H9 (cell line): ENCODE measurements around the gene LRFN2. TPM values are rescaled to one million over a fixed set of nuclear protein-coding genes. Genes with fewer than 3 reads are reported as not detected.

Source experiments
- DNase-seq: peaks from one replicate; pipeline ENCODE4 v3.0.0-alpha.2; 2017
- H2AFZ ChIP-seq: one replicate; pipeline ENCODE4 v1.6.1; 2013; ENCODE audit warnings: mild to moderate bottlenecking, low read length, control low read depth, moderate library complexity
- H2AK5ac ChIP-seq: 2 replicates; pipeline ENCODE4 v1.6.1; 2013; ENCODE audit warnings: low read length, control low read depth, mixed read lengths; ENCODE audit not compliant: insufficient read length
- H2BK120ac ChIP-seq: one replicate; pipeline ENCODE4 v1.6.1; 2013; ENCODE audit warnings: low read depth, mild to moderate bottlenecking, low read length, control low read depth, inconsistent platforms; ENCODE audit not compliant: poor library complexity, severe bottlenecking
- H2BK12ac ChIP-seq: 2 replicates; pipeline ENCODE4 v1.6.1; 2013; ENCODE audit warnings: low read length, control low read depth, mixed read lengths, low read depth; ENCODE audit not compliant: insufficient read length
- H2BK15ac ChIP-seq: 2 replicates; pipeline ENCODE4 v1.6.1; 2013; ENCODE audit warnings: low read depth, low read length, control low read depth
- H2BK20ac ChIP-seq: one replicate; pipeline ENCODE4 v1.6.1; 2013; ENCODE audit warnings: low read depth, mild to moderate bottlenecking, low read length, control low read depth, inconsistent platforms; ENCODE audit not compliant: poor library complexity, severe bottlenecking
- H2BK5ac ChIP-seq: 2 replicates; pipeline ENCODE4 v1.6.1; 2013; ENCODE audit warnings: low read length, control low read depth, mixed read lengths; ENCODE audit not compliant: insufficient read length
- H3K14ac ChIP-seq: 2 replicates; pipeline ENCODE4 v1.6.1; 2013; ENCODE audit warnings: low read length, control low read depth; ENCODE audit not compliant: insufficient read depth
- H3K18ac ChIP-seq: 2 replicates; pipeline ENCODE4 v1.6.1; 2013; ENCODE audit warnings: low read depth, mild to moderate bottlenecking, mixed read lengths, low read length, control low read depth; ENCODE audit not compliant: insufficient read length
- H3K23ac ChIP-seq: 2 replicates; pipeline ENCODE4 v1.6.1; 2013; ENCODE audit warnings: low read length, control low read depth, mixed read lengths, low read depth; ENCODE audit not compliant: insufficient read length
- H3K23me2 ChIP-seq: 2 replicates; pipeline ENCODE4 v1.6.1; 2013; ENCODE audit warnings: low read depth, mild to moderate bottlenecking, mixed read lengths, low read length, control low read depth; ENCODE audit not compliant: insufficient read length, poor library complexity, severe bottlenecking
- H3K27ac ChIP-seq: 2 replicates; pipeline ENCODE4 v1.5.1; 2013; ENCODE audit warnings: low read length, control low read depth, mixed read lengths, low read depth; ENCODE audit not compliant: insufficient read length
- H3K27me3 ChIP-seq: 2 replicates; pipeline ENCODE4 v1.6.1; 2013; ENCODE audit warnings: low read length, control low read depth, inconsistent platforms; ENCODE audit not compliant: insufficient read depth
- H3K4ac ChIP-seq: 2 replicates; pipeline ENCODE4 v1.6.1; 2013; ENCODE audit warnings: low read depth, mild to moderate bottlenecking, control low read depth, inconsistent platforms, low read length, moderate library complexity
- H3K4me1 ChIP-seq: 2 replicates; pipeline ENCODE4 v1.6.1; 2013; ENCODE audit warnings: low read length, control low read depth, inconsistent platforms; ENCODE audit not compliant: insufficient read depth
- H3K4me2 ChIP-seq: 2 replicates; pipeline ENCODE4 v1.6.1; 2013; ENCODE audit warnings: low read length, control low read depth, mixed read lengths; ENCODE audit not compliant: insufficient read length, insufficient read depth
- H3K56ac ChIP-seq: 2 replicates; pipeline ENCODE4 v1.6.1; 2013; ENCODE audit warnings: low read depth, mild to moderate bottlenecking, mixed read lengths, low read length, control low read depth; ENCODE audit not compliant: insufficient read length
- H3K79me1 ChIP-seq: 2 replicates; pipeline ENCODE4 v1.6.1; 2013; ENCODE audit warnings: low read depth, mild to moderate bottlenecking, moderate library complexity, low read length, control low read depth, inconsistent platforms; ENCODE audit not compliant: insufficient read depth, poor library complexity, severe bottlenecking
- H3K79me2 ChIP-seq: 2 replicates; pipeline ENCODE4 v1.6.1; 2013; ENCODE audit warnings: low read length, control low read depth, inconsistent platforms; ENCODE audit not compliant: insufficient read depth
- H3K9ac ChIP-seq: 2 replicates; pipeline ENCODE4 v1.6.1; 2013; ENCODE audit warnings: low read length, control low read depth, mixed read lengths; ENCODE audit not compliant: insufficient read length; ENCODE audit errors: extremely low read depth
- H3K9me3 ChIP-seq: one replicate; pipeline ENCODE4 v1.6.1; 2013; ENCODE audit warnings: low read depth, low read length, inconsistent platforms; ENCODE audit not compliant: control insufficient read depth
- H3T11ph ChIP-seq: one replicate; pipeline ENCODE4 v1.6.1; 2013; ENCODE audit warnings: mild to moderate bottlenecking, low read length, control low read depth, inconsistent platforms
- H4K20me1 ChIP-seq: one replicate; pipeline ENCODE4 v1.6.1; 2013; ENCODE audit not compliant: control insufficient read depth, insufficient read length, insufficient read depth
- H4K5ac ChIP-seq: 2 replicates; pipeline ENCODE4 v1.6.1; 2013; ENCODE audit warnings: low read depth, mild to moderate bottlenecking, mixed read lengths, low read length, control low read depth; ENCODE audit not compliant: insufficient read length
- H4K8ac ChIP-seq: replicated peaks from 2 replicates; pipeline ENCODE4 v1.6.1; 2013; ENCODE audit warnings: low read length, control low read depth, mixed read lengths, low read depth; ENCODE audit not compliant: insufficient read length
- H4K91ac ChIP-seq: 2 replicates; pipeline ENCODE4 v1.6.1; 2013; ENCODE audit warnings: low read depth, mild to moderate bottlenecking, moderate library complexity, mixed read lengths, low read length, control low read depth; ENCODE audit not compliant: insufficient read length
- H3K27ac Mint-ChIP-seq, 3 experiments: 2 replicates in 2 of 3; 3 replicates in 1 of 3; pipeline ENCODE4 v1.8.0; 2020 to 2021; ENCODE audit warnings: mixed read lengths in 3 of 3, mild to moderate bottlenecking in 1 of 3, moderate library complexity in 1 of 3
- H3K27me3 Mint-ChIP-seq: 2 replicates; pipeline ENCODE4 v1.8.0; 2021; ENCODE audit warnings: low read depth, mild to moderate bottlenecking, moderate library complexity, mixed read lengths
- H3K36me3 Mint-ChIP-seq, 3 experiments: 2 replicates in 2 of 3; 3 replicates in 1 of 3; pipeline ENCODE4 v1.8.0; 2020 to 2021; ENCODE audit warnings: low read depth in 3 of 3, mixed read lengths in 3 of 3; ENCODE audit not compliant: insufficient read depth in 1 of 3
- H3K4me1 Mint-ChIP-seq, 2 experiments: 2 replicates each; pipeline ENCODE4 v1.8.0; 2020; ENCODE audit warnings: mixed read lengths in 2 of 2
- H3K4me3 Mint-ChIP-seq, 2 experiments: 2 replicates in 1 of 2; 3 replicates in 1 of 2; pipeline ENCODE4 v1.8.0; 2020 to 2021; ENCODE audit warnings: mild to moderate bottlenecking in 2 of 2, mixed read lengths in 2 of 2, moderate library complexity in 1 of 2
- H3K9me3 Mint-ChIP-seq, 2 experiments: 2 replicates in 1 of 2; 3 replicates in 1 of 2; pipeline ENCODE4 v1.8.0; 2020; ENCODE audit warnings: mild to moderate bottlenecking in 2 of 2, mixed read lengths in 2 of 2, moderate library complexity in 1 of 2
- CTCF ChIP-seq: fragments of 200-600 bp; sonication (generic); conservative IDR thresholded peaks from 3 replicates; pipeline ENCODE4 v1.8.0; 2021; ENCODE audit warnings: antibody characterized with exemption, mild to moderate bottlenecking
- WGBS: extraction: QIAGEN DNeasy Blood & Tissue Kit; methylation state at CpG from one replicate; pipeline ENCODE4 v1.1.7; 2013; ENCODE audit warnings: missing lambda C conversion rate, low lambda C conversion rate, mixed read lengths; ENCODE audit not compliant: insufficient read length; ENCODE audit errors: extremely low coverage; 5-methylcytosine and 5-hydroxymethylcytosine counted together
- total RNA-seq: library from RNA; stranded (reverse); gene quantifications from 2 replicates; pipeline ENCODE4 v1.2.1, GENCODE V29; 2021

LRFN2 gene
- total RNA-seq, 1 experiment from 2014 or later, result 0.11 TPM

- Histone ChIP-seq H3T11ph (no peak overlapping the region), H3K56ac (no peak overlapping the region), H2BK120ac (no peak overlapping the region), H3K9me3 (no peaks in the 10 kb centered on the region), H3K79me2 (no peaks in the 10 kb centered on the region), H3K18ac (no peak overlapping the region), H3K4me1 (no peaks in the 10 kb centered on the region), H4K8ac (no peak overlapping the region), H4K5ac (no peak overlapping the region), H3K4me2 (no peak overlapping the region), H3K4ac (no peak overlapping the region), H3K27me3 (no peaks in the 10 kb centered on the region), H2AK5ac (no peak overlapping the region), H3K27ac (no peak overlapping the region), H3K23me2 (no peaks in the 10 kb centered on the region), H4K91ac (no peak overlapping the region), H4K20me1 (no peaks in the 10 kb centered on the region), H3K23ac (no peak overlapping the region), H2BK20ac (no peak overlapping the region), H2BK12ac (no peak overlapping the region), H2AFZ (no peak overlapping the region), H3K9ac (no peak overlapping the region), H2BK5ac (no peak overlapping the region), H2BK15ac (no peak overlapping the region), H3K14ac (peak overlapping the region; percentile 5; the same call in 1 of the 2 replicates), H3K79me1 (no peaks in the 10 kb centered on the region)
- Mint-ChIP-seq H3K27me3 (peaks cover 27% of the 10 kb centered on the region), H3K9me3 (no peaks in the 10 kb centered on the region), H3K4me3 (no peak overlapping the region), H3K4me1 (peaks cover 3 to 14% of the 10 kb centered on the region in 2 experiments; a peak in 3 of 4 replicates), H3K36me3 (no peaks in the 10 kb centered on the region), H3K27ac (no peak overlapping the region)
- no peak for TF ChIP-seq CTCF
- DNase-seq, result no peak
- WGBS, result no CpG with 5 or more reads among the region's 9 CpGs
Observed at GRCh38 chr6:40489798-40490197, 97.4 kb downstream of the LRFN2 start.
